Loucy (cell line): Measurements from ENCODE around the gene TMED4.

Source experiments
- H2AFZ ChIP-seq: fragments of 200-600 bp; sonication (generic); 2 replicates; pipeline ENCODE4 v1.6.0; 2016; ENCODE audit warnings: antibody characterized with exemption, mild to moderate bottlenecking, low read length, moderate library complexity
- H3F3A ChIP-seq: fragments of 200-600 bp; 2 replicates; pipeline ENCODE4 v1.6.0; 2016; ENCODE audit warnings: antibody characterized with exemption, low read depth, mild to moderate bottlenecking
- H3K27me3 ChIP-seq: fragments of 200-600 bp; sonication (generic); 2 replicates; pipeline ENCODE4 v1.6.1; 2014; ENCODE audit warnings: low read length, mild to moderate bottlenecking; ENCODE audit not compliant: insufficient read depth, poor library complexity, severe bottlenecking
- H3K36me3 ChIP-seq: fragments of 200-600 bp; sonication (generic); 2 replicates; pipeline ENCODE4 v1.6.1; 2016; ENCODE audit warnings: low read length; ENCODE audit not compliant: insufficient read depth
- H3K4me1 ChIP-seq: fragments of 200-600 bp; sonication (generic); 2 replicates; pipeline ENCODE4 v1.5.1; 2014; ENCODE audit warnings: low read length, mild to moderate bottlenecking; ENCODE audit not compliant: insufficient read depth, poor library complexity, severe bottlenecking
- H3K4me2 ChIP-seq: fragments of 200-600 bp; sonication (generic); 2 replicates; pipeline ENCODE4 v1.6.0; 2014; ENCODE audit warnings: antibody characterized with exemption, low read length, low read depth, mild to moderate bottlenecking; ENCODE audit not compliant: poor library complexity, severe bottlenecking
- H3K4me3 ChIP-seq: fragments of 200-600 bp; sonication (generic); 2 replicates; pipeline ENCODE4 v1.5.1; 2014; ENCODE audit warnings: low read length, mild to moderate bottlenecking, mixed read lengths; ENCODE audit not compliant: poor library complexity, severe bottlenecking
- H3K79me2 ChIP-seq: fragments of 200-600 bp; sonication (generic); 2 replicates; pipeline ENCODE4 v1.6.1; 2014; ENCODE audit warnings: low read length; ENCODE audit not compliant: insufficient read depth
- H3K9ac ChIP-seq: fragments of 200-600 bp; sonication (generic); 2 replicates; pipeline ENCODE4 v1.6.0; 2014; ENCODE audit warnings: mild to moderate bottlenecking, low read depth, low read length, moderate library complexity; ENCODE audit not compliant: poor library complexity, severe bottlenecking
- H3K9me2 ChIP-seq: fragments of 200-600 bp; sonication (generic); replicated peaks from 2 replicates; pipeline ENCODE4 v1.6.1; 2016; ENCODE audit warnings: low read depth, low read length, mixed read lengths
- H3K9me3 ChIP-seq: fragments of 200-600 bp; sonication (generic); 2 replicates; pipeline ENCODE4 v1.6.1; 2014; ENCODE audit warnings: mild to moderate bottlenecking, antibody characterized with exemption, low read length, low read depth; ENCODE audit not compliant: insufficient read depth
- H4K20me1 ChIP-seq: fragments of 200-600 bp; sonication (generic); 2 replicates; pipeline ENCODE4 v1.6.0; 2014; ENCODE audit warnings: antibody characterized with exemption, low read length, mild to moderate bottlenecking; ENCODE audit not compliant: insufficient read depth, poor library complexity, severe bottlenecking
- CTCF ChIP-seq: fragments of 200-600 bp; sonication (generic); conservative IDR thresholded peaks from 2 replicates; pipeline ENCODE4 v1.5.1; 2014; ENCODE audit warnings: mild to moderate bottlenecking, antibody characterized with exemption, low read length
- EZH2phosphoT487 ChIP-seq: fragments of 200-600 bp; IDR thresholded peaks from 2 replicates; pipeline ENCODE4 v1.6.1; 2018; ENCODE audit warnings: antibody characterized with exemption, mild to moderate bottlenecking, moderate library complexity, borderline replicate concordance

The TMED4 gene

GRCh38 chr7:44607141-44608068 is 25.4 kb upstream of the TMED4 start:
- TF ChIP-seq EZH2phosphoT487 (no peak), CTCF (no peak)
- H3K79me2 ChIP-seq: peaks cover 51% of the 10 kb centered on the region
- peak overlapping the region; percentile 98 for H3K4me2 ChIP-seq
- H3K36me3 ChIP-seq: no peaks in the 10 kb centered on the region
- peak overlapping the region; percentile 98 for H3K4me3 ChIP-seq
- H4K20me1 ChIP-seq: peaks cover 13% of the 10 kb centered on the region
- peak overlapping the region; percentile 67 for H2AFZ ChIP-seq
- no peaks in the 10 kb centered on the region for H3K27me3 ChIP-seq
- H3K9ac ChIP-seq: peak overlapping the region; percentile 90
- H3K9me3 ChIP-seq: no peaks in the 10 kb centered on the region
- no peaks in the 10 kb centered on the region for H3K9me2 ChIP-seq
- no peaks in the 10 kb centered on the region for H3F3A ChIP-seq
- peaks cover 26% of the 10 kb centered on the region for H3K4me1 ChIP-seq

GRCh38 chr7:44606341-44607140 is 24.5 kb upstream of the TMED4 start, which contains the start of gene OGDH:
OGDH (plus strand) TSS chr7:44606627; CDS start chr7:44624344, 17,717 bp downstream.
- Histone ChIP-seq H3K79me2 (peaks cover 44% of the 10 kb centered on the region), H3K9ac (peak within 1 kb of the TSS; percentile 90), H4K20me1 (peaks cover 9% of the 10 kb centered on the region), H3K4me3 (peak within 1 kb of the TSS; percentile 98), H3K4me1 (peaks cover 21% of the 10 kb centered on the region), H3F3A (no peaks in the 10 kb centered on the region), H3K27me3 (no peaks in the 10 kb centered on the region), H3K4me2 (peak within 1 kb of the TSS; percentile 98), H3K9me2 (no peaks in the 10 kb centered on the region), H3K9me3 (no peaks in the 10 kb centered on the region), H2AFZ (peak within 1 kb of the TSS; percentile 91), H3K36me3 (no peaks in the 10 kb centered on the region)
- TF ChIP-seq CTCF: no peak
- no peak for TF ChIP-seq EZH2phosphoT487

- H2AFZ ChIP-seq: no peak overlapping the region
- H3F3A ChIP-seq: no peaks in the 10 kb centered on the region
- no peak overlapping the region for H3K9ac ChIP-seq
- TF ChIP-seq EZH2phosphoT487 (no peak), CTCF (no peak)
- H3K9me2 ChIP-seq: no peaks in the 10 kb centered on the region
- H3K4me1 ChIP-seq: peaks cover 21% of the 10 kb centered on the region
- H3K36me3 ChIP-seq: no peaks in the 10 kb centered on the region
- H4K20me1 ChIP-seq: peaks cover 9% of the 10 kb centered on the region
- no peaks in the 10 kb centered on the region for H3K27me3 ChIP-seq
- no peak overlapping the region for H3K4me2 ChIP-seq
- no peaks in the 10 kb centered on the region for H3K9me3 ChIP-seq
- H3K79me2 ChIP-seq: peaks cover 31% of the 10 kb centered on the region
- H3K4me3 ChIP-seq: no peak overlapping the region
These were observed 22.9 kb upstream of the TMED4 start for GRCh38 chr7:44604941-44605340.
